GM12872 (cell line): Measurements from ENCODE around the gene ZNF326.

Experiments
- TF ChIP-seq, protein P1 (sequence below): IDR thresholded peaks from 3 replicates; pipeline ENCODE4 v1.5.1; 2011; ENCODE audit warnings: low read depth, mild to moderate bottlenecking, low read length, moderate library complexity; ENCODE audit not compliant: insufficient read depth

The ZNF326 gene

DNA sequence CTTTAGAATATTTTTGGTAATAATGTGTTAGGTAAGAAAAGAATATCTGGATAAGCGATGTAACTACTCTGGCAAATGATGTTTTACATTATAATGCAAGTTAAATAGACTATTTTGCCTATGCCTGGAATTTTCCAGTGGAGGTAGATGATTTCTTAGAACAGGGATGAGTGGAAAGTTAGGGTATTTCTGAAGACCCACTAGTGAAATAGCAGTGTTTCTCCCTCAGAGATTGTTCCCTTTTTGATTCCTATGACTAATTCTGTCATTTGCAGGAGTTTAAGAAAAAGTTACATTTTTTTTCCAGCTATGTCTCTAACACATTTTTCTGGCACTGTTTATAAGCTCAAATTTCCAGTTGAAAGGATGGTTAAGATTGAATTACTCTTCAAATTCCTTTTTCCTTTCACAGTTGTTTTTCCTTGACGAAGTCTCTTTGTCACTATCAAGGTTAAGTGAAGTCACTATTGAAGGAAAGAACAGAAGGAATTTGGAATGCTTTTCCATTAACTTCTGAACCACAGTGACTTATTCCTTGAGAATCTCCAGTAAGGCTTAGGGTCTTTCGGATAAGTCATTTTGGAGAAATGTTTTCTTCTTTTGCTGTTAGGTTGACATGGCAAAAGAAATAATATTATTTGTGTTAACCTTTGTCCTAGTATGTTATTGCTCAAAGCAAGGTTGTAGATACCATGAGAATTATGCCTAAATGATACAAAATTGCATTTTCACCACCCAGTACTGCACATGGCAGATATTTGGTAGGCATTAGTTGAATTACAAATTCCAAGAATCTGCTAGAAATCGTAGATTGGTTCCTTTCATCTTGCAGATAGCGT lies 42.9 kb upstream of the ZNF326 start:
- TF ChIP-seq, protein P1, sequence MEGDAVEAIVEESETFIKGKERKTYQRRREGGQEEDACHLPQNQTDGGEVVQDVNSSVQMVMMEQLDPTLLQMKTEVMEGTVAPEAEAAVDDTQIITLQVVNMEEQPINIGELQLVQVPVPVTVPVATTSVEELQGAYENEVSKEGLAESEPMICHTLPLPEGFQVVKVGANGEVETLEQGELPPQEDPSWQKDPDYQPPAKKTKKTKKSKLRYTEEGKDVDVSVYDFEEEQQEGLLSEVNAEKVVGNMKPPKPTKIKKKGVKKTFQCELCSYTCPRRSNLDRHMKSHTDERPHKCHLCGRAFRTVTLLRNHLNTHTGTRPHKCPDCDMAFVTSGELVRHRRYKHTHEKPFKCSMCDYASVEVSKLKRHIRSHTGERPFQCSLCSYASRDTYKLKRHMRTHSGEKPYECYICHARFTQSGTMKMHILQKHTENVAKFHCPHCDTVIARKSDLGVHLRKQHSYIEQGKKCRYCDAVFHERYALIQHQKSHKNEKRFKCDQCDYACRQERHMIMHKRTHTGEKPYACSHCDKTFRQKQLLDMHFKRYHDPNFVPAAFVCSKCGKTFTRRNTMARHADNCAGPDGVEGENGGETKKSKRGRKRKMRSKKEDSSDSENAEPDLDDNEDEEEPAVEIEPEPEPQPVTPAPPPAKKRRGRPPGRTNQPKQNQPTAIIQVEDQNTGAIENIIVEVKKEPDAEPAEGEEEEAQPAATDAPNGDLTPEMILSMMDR = no peak

- TF ChIP-seq, protein P1 = no peak
These were observed 42.2 kb upstream of the ZNF326 start for GRCh38 chr1:89952605-89953130.

DNA sequence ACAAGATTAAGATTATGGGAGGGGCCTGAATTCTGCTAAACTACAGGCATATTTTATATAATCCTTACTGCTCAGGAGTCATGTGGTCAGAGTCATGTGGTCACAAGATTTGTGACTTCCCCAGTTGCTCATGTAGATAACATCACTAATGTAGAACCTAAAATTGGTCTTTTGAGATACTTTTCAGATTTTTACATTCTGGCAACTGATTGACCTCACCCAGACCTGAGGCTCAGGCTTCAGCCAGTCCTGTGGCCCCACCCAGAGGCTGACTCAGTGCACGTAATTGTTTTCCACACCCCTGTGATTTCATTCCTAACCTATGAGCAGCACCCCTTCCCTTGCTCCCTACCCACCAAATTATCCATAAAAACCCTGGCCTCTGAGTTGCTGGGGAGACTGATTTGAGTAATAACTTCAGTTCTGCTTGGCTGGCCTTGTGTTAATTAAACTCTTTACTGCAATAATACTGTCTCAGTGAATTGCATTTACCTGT lies 41.7 kb upstream of the ZNF326 start:
- TF ChIP-seq, protein P1 = peak; percentile 52

- TF ChIP-seq, protein P1 = no peak
These were observed 41.0 kb upstream of the ZNF326 start for GRCh38 chr1:89953929-89954328.

GRCh38 chr1:89954401-89954800 lies 40.5 kb upstream of the ZNF326 start:
- TF ChIP-seq, protein P1 = no peak

DNA sequence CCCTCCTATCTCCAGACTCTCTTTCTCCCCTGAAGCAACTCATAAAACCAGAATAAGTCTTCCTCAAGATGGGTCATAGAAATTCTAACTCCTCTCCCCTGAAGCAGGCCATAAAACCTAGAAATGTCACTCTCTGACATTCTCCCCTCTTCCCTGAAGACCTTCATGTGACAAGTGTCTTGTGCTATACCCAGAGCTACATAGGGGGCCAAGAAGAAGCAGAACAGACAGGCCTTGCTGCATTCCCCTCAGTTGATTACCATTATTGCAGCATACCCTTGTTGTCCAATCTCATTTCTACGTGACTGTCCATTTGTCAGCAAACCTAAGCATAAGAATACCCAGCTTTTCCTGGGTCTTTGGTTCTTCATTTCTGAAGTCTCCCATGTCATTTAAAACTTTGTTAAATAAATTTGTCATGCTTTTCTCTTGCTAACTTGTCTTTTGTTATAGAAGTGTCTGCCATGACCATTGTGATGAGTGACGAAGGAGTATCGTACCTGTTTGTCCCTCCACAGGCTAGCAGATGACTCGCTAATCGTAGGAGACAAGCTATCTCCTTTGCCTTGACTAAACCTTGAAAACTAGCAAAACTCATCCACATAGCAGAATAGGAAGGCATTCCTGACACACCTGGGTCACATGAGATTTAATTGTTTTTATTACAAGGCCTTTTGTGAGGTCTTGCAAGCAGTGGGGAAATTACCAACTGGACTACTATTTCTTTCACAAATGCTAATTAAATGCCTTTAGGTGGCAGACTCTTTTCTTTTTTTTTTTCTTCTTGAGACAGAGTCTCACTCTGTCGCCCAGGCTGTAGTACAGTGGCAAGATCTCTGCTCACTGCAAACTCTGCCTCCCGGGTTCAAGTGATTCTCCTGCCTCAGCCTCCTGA lies 39.4 kb upstream of the ZNF326 start:
- TF ChIP-seq, protein P1 = no peak

DNA sequence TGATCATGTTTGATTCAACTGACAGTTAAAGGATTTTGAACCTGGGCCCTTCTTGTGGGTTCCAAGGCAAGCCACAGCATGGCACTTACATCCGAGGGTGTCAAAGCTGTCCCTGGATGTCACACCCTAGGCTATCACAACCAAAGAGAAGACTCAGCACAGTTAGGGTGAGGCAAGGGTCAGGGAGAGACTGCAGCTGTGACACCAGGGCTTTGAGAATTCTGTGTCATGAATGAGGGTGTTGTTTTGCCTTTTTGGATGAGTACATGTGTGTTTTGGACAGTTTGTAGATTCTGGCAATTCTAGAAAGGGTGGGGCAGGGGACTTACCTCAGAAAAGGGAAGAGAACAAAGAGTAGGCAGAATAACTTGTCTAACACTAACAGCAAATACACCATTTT lies 37.8 kb upstream of the ZNF326 start:
- TF ChIP-seq, protein P1 = no peak
